Testis (tissue), 3 donors: ENCODE data around the gene BARHL1. TPM values are rescaled to one million over a fixed set of nuclear protein-coding genes. Genes with fewer than 3 reads are reported as not detected.

Experiments used
- DNase-seq: peaks from one replicate; pipeline ENCODE4 v3.0.0-alpha.2; 2019
- H3K27ac ChIP-seq, 2 donors: fragments of 200-600 bp; sonication (generic); one replicate each; pipeline ENCODE4 v1.5.1; 2019
- H3K27me3 ChIP-seq: fragments of 200-600 bp; sonication (generic); one replicate; pipeline ENCODE4 v1.5.1; 2019
- H3K36me3 ChIP-seq: fragments of 200-600 bp; sonication (generic); one replicate; pipeline ENCODE4 v1.5.1; 2017; ENCODE audit warnings: low read depth; ENCODE audit errors: missing control alignments
- H3K4me1 ChIP-seq: fragments of 200-600 bp; sonication (generic); one replicate; pipeline ENCODE4 v1.5.1; 2019
- H3K4me3 ChIP-seq, 2 donors: fragments of 200-600 bp; sonication (generic); one replicate each; pipeline ENCODE4 v1.5.1; 2017 to 2019
- H3K9me3 ChIP-seq: fragments of 200-600 bp; sonication (generic); one replicate; pipeline ENCODE4 v1.5.1; 2017
- POLR2A ChIP-seq: fragments of 450-650 bp; IDR thresholded peaks from one replicate; pipeline ENCODE4 v1.6.1; 2017; ENCODE audit warnings: antibody characterized with exemption, mild to moderate bottlenecking, moderate library complexity
- WGBS, 2 donors: methylation state at CpG; one replicate each; pipeline ENCODE4 v1.1.5; 2018; 5-methylcytosine and 5-hydroxymethylcytosine counted together
- intact Hi-C: fragments of 100-400 bp; cut with DNase I; formaldehyde crosslinking; loops from one replicate; pipeline ENCODE4 v1.15.1; 2023; ENCODE audit warnings: low total_unique reads
- polyA plus RNA-seq: library from polyadenylated mRNA; stranded (reverse); fragments of 350-450 nt; fragmentation: Illumina TruSeq; extraction: RNeasy Lipid Tissue Mini Kit (QIAGEN cat#74804); gene quantifications from one replicate; pipeline ENCODE4 v1.2.3, GENCODE V29; 2014; ENCODE audit warnings: low read depth, low replicate concordance; ENCODE audit not compliant: insufficient read depth
- total RNA-seq, 2 donors: library from RNA; depleted of rRNA; stranded (reverse); fragments of >200 nt; gene quantifications; one replicate each; pipeline ENCODE4 v1.2.3, GENCODE V29; 2016
- TF ChIP-seq, protein P1 (sequence below), 3 experiments: fragments of 450-650 bp in 2 of 3; fragments of 200-600 bp in 1 of 3; sonication (generic) in 1 of 3; IDR thresholded peaks; one replicate each; pipeline ENCODE4 v1.5.1; 2016 to 2019; ENCODE audit warnings: antibody characterized with exemption in 3 of 3, mild to moderate bottlenecking in 2 of 3, moderate library complexity in 1 of 3

The BARHL1 gene
- total and polyA plus RNA-seq, 3 donors from 2014 or later = 0.13 to 0.31 TPM; not detected in 1

DNA sequence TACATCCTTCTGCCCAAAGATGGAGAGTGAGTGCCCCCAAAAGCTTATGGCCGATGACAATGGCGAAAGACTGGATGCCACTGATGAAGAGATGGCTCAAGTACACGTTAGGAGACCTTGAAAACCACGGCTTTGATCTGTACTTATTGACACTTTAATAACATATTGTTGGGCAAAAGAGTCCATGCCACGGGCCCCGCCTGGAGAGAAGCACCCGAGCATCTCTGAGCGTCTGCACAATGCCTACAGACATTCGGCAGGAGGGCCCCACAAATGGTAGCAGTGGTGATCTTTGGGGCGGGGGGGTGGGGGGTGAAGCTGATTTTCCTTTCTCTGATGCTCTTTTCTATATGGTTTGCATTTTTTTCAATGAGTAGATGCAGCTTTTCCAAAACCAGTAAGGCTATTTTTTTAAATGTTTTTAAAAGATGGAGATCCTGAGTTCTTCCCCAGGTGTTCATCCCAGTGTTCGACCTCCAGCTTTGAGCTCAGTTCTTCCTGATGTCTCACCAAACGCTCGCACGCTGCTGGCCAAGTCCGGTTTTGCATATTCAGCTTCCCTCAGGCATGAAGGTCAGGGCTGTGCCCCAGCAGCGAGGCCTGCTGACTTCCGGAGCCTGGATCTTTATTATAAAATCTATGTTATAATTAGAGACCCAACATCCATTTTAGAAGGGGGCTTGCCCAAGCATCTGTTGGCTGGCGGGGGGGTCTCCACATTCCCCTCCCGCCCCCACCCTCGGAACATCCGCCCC lies 34.3 kb upstream of the BARHL1 start:
- Histone ChIP-seq H3K36me3 (no peaks in the 10 kb centered on the region), H3K27ac (no peak overlapping the region), H3K4me3 (no peak overlapping the region), H3K4me1 (no peaks in the 10 kb centered on the region), H3K27me3 (no peaks in the 10 kb centered on the region), H3K9me3 (no peaks in the 10 kb centered on the region)
- 75 to 78% methylated on average over 21 of the region's 21 CpGs for WGBS, 2 donors
- DNase-seq = no peak
- intact Hi-C loops = no loop called here
- TF ChIP-seq, protein P1, sequence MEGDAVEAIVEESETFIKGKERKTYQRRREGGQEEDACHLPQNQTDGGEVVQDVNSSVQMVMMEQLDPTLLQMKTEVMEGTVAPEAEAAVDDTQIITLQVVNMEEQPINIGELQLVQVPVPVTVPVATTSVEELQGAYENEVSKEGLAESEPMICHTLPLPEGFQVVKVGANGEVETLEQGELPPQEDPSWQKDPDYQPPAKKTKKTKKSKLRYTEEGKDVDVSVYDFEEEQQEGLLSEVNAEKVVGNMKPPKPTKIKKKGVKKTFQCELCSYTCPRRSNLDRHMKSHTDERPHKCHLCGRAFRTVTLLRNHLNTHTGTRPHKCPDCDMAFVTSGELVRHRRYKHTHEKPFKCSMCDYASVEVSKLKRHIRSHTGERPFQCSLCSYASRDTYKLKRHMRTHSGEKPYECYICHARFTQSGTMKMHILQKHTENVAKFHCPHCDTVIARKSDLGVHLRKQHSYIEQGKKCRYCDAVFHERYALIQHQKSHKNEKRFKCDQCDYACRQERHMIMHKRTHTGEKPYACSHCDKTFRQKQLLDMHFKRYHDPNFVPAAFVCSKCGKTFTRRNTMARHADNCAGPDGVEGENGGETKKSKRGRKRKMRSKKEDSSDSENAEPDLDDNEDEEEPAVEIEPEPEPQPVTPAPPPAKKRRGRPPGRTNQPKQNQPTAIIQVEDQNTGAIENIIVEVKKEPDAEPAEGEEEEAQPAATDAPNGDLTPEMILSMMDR (IDR thresholded peaks at IDR 0.05) = no peak
- TF ChIP-seq POLR2A = no peak

DNA sequence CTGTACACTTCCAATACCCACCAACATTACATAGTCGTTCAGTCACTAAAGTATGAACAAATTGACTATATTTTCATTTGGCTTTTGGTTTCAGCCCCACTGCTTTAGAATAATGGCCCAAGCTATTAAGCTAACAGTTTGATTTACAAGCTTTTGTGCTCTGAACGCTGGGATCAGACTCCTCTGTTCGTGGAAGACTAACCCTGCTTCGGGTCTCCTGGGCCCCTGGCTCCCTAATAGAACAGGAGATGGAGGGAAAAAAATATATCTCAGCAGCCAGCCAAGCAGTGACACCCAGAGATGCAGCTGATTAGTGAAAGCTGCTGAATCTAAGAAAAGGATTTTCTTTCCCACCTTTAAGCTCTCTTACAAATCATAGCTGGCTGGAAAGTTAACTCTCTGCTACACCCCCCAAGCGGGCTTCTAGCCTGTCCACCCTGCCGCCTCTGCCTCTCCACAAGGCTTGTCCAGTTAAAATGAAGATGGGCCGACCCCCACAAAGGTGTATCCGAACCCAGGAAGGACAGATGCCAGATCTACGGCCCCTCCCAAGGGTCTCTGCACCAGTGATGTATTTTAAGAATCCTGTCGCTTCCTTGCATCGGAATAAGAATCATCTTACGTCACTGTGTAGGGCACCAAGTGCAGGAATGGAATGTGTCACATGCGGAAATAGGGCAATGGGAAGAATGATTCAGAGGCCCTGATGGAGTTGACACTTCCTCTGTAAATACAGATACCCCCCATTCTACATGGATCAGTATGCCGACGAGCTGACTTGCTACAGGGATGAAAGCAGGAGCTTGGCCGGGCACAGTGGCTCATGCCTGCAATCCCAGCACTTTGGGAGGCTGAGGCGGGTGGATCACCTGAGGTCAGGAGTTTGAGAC lies 33.4 kb upstream of the BARHL1 start:
- Histone ChIP-seq H3K36me3 (no peaks in the 10 kb centered on the region), H3K27ac (no peak overlapping the region), H3K27me3 (no peaks in the 10 kb centered on the region), H3K4me1 (no peaks in the 10 kb centered on the region), H3K9me3 (no peaks in the 10 kb centered on the region), H3K4me3 (no peak overlapping the region)
- 65 to 76% methylated on average over 17 of the region's 17 CpGs for WGBS, 2 donors
- intact Hi-C loops = no loop called here
- no peak for TF ChIP-seq POLR2A
- TF ChIP-seq, protein P1 (IDR thresholded peaks at IDR 0.05) = no peak
- no peak for DNase-seq

GRCh38 chr9:132551556-132551955 lies 30.9 kb upstream of the BARHL1 start:
- 81 to 82% methylated on average over 9 to 13 of the region's 13 CpGs for WGBS, 2 donors
- Histone ChIP-seq H3K27ac (no peak overlapping the region), H3K4me3 (no peak overlapping the region), H3K9me3 (no peaks in the 10 kb centered on the region), H3K27me3 (no peaks in the 10 kb centered on the region), H3K36me3 (no peaks in the 10 kb centered on the region), H3K4me1 (no peaks in the 10 kb centered on the region)
- no peak for DNase-seq
- intact Hi-C loops = no loop called here
- TF ChIP-seq POLR2A = no peak
- TF ChIP-seq, protein P1 (IDR thresholded peaks at IDR 0.05) = no peak

DNA sequence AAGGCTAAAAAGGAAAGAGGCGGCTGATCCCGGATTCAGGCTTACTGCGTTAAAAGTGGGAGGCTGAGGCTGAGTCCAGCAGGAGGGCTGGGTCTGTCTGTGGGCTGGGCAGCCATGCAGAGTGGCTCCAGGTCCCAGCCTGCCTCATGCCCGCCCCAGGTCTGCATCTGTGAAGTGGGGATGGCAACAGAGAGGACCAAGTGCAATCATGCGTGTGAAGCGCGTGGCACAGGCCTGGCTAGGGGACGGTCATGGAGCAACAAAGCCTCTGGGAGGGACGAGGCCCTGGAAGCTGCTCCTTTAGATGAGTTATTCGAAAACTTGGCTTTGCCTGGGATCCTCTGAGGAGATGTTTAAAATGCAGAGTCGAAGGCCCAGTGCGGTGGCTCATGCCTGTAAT lies 30.4 kb upstream of the BARHL1 start:
- Histone ChIP-seq H3K27me3 (no peaks in the 10 kb centered on the region), H3K36me3 (no peaks in the 10 kb centered on the region), H3K4me1 (no peaks in the 10 kb centered on the region), H3K27ac (no peak overlapping the region), H3K4me3 (no peak overlapping the region), H3K9me3 (no peaks in the 10 kb centered on the region)
- intact Hi-C loops = no loop called here
- DNase-seq = no peak
- WGBS, 2 donors = 94 to 96% methylated on average over 12 of the region's 12 CpGs
- TF ChIP-seq POLR2A = no peak
- TF ChIP-seq, protein P1 (IDR thresholded peaks at IDR 0.05) = no peak
